Brain microvascular endothelial cell (primary cell): ENCODE measurements around the gene NCKAP1.

Experiments used
- DNase-seq: peaks from one replicate; pipeline ENCODE4 v3.0.0-alpha.2; 2020
- H3K27ac ChIP-seq: fragments of 250-450 bp; sonication (Bioruptor Pico); 2 replicates; pipeline ENCODE4 v1.5.1; 2020; ENCODE audit warnings: mild to moderate bottlenecking, moderate library complexity
- H3K27me3 ChIP-seq: fragments of 250-450 bp; sonication (Bioruptor Pico); replicated peaks from 2 replicates; pipeline ENCODE4 v1.5.1; 2020; ENCODE audit warnings: mild to moderate bottlenecking
- H3K36me3 ChIP-seq: fragments of 250-450 bp; sonication (Bioruptor Pico); replicated peaks from 2 replicates; pipeline ENCODE4 v1.5.1; 2020; ENCODE audit warnings: mild to moderate bottlenecking
- H3K4me3 ChIP-seq: 2 replicates; pipeline ENCODE4 v1.5.1; 2011; ENCODE audit warnings: low read depth, mild to moderate bottlenecking, control low read depth, low read length, moderate library complexity
- CTCF ChIP-seq: IDR thresholded peaks from 2 replicates; pipeline ENCODE4 v1.5.1; 2011; ENCODE audit warnings: low read depth, mild to moderate bottlenecking, moderate library complexity, low read length, control low read depth, inconsistent platforms; ENCODE audit errors: missing control alignments
- in situ Hi-C: cut with HindIII; loops from 2 replicates; pipeline ENCODE4 v1.10.0; 2017; ENCODE audit warnings: low sequenced_read_pairs, low pct_ligation_motif_present

Gene NCKAP1

GRCh38 chr2:182890773-182891378 lies 147.4 kb downstream of the NCKAP1 start:
- no peaks in the 10 kb centered on the region for H3K36me3 ChIP-seq
- in situ Hi-C loops, result no loop called here

GRCh38 chr2:182890305-182890704 lies 148.0 kb downstream of the NCKAP1 start:
- Histone ChIP-seq H3K36me3 (no peaks in the 10 kb centered on the region), H3K4me3 (no peak overlapping the region), H3K27ac (no peak overlapping the region), H3K27me3 (no peaks in the 10 kb centered on the region)
- in situ Hi-C loops, result no loop called here
- DNase-seq, result no peak
- TF ChIP-seq CTCF, result no peak

More at GRCh38 chr2:182890773-182891378, 147.4 kb downstream of the NCKAP1 start:
- no peak overlapping the region for H3K27ac ChIP-seq
- no peak overlapping the region for H3K4me3 ChIP-seq
- no peak for DNase-seq
- H3K27me3 ChIP-seq, result no peaks in the 10 kb centered on the region
- no peak for TF ChIP-seq CTCF

- in situ Hi-C loops, result no loop called here
- no peaks in the 10 kb centered on the region for H3K36me3 ChIP-seq
- no peak for TF ChIP-seq CTCF
These were observed 150.4 kb downstream of the NCKAP1 start for GRCh38 chr2:182887753-182888415.

GRCh38 chr2:182887093-182887492 lies 151.2 kb downstream of the NCKAP1 start:
- in situ Hi-C loops, result no loop called here
- no peak for DNase-seq
- Histone ChIP-seq H3K4me3 (no peak overlapping the region), H3K27ac (no peak overlapping the region), H3K36me3 (no peaks in the 10 kb centered on the region), H3K27me3 (no peaks in the 10 kb centered on the region)
- no peak for TF ChIP-seq CTCF

More at GRCh38 chr2:182887753-182888415, 150.4 kb downstream of the NCKAP1 start:
- DNase-seq, result no peak
- Histone ChIP-seq H3K4me3 (no peak overlapping the region), H3K27ac (no peak overlapping the region), H3K27me3 (no peaks in the 10 kb centered on the region)

- Histone ChIP-seq H3K27me3 (no peaks in the 10 kb centered on the region), H3K27ac (no peak overlapping the region), H3K4me3 (no peak overlapping the region), H3K36me3 (no peaks in the 10 kb centered on the region)
- no peak for TF ChIP-seq CTCF
- DNase-seq, result no peak
- in situ Hi-C loops, result no loop called here
These were observed 152.5 kb downstream of the NCKAP1 start for GRCh38 chr2:182885771-182886170.
